ENCODE results near the gene MPP3.

GRCh38 chr17:43880420-43880991 is 47.6 kb upstream of the MPP3 start:
- TF ChIP-seq CTCF (conservative IDR thresholded peaks at IDR 0.05; ENCODE audit: low read depth, low read length) = peak; percentile 94
- TF ChIP-seq EZH2phosphoT487 (IDR thresholded peaks at IDR 0.05; ENCODE audit: borderline replicate concordance, low read length) = no peak
